Activated CD4-positive, alpha-beta T cell treated with anti-CD3 and anti-CD28 coated beads, Interleukin-10, Interleukin-2, amounts not matched to agents 100 ng/mL and 50 ng/mL, durations not matched to agents 16 hours and 8 hours (primary cell): ENCODE measurements around the gene HNRNPU.

Experiments used
- DNase-seq: peaks from one replicate; pipeline ENCODE4 v3.0.0-alpha.2; 2020

HNRNPU gene

DNA sequence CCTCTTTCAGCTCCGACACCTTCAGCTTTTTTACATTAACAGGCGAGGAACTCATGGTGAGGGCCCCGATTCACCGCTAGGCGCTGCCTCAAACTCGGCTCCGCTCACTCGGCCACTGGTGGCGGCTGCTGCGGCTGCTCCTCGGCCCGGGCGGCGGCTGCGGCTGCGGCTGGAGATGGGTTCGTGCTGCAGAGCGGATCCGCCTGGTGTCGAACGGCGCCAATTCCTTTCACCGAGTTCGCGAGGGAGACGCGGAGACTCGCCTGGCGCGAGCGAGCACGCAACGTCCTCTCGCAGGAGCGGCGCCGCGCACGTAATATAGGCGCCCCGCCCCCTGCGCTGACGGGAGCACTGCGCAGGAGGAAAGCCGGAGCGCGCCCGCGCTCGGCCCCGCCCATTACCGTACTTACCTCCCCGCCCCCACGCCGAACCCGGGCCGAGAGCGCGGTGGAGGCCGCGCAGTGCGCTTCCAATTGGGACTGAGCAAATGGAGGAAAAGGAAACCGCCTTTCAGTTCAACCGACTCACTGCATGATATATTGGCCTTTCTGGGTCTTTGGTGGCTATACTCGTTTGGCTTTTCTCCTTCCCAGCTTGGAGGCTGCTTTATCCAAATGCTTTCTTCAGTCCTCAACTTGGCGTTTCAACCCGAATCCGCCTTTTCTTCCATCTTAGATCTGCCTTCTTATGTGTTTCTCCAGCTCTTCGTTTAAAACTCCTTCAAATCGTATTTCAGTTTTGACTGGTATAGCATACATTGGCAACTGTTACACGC lies at the start of gene HNRNPU:
HNRNPU (minus strand) TSS at position 291 of the 775 bp plus-strand sequence; CDS start at position 55, 236 bp downstream.
- DNase-seq, result peak; percentile 97

DNA sequence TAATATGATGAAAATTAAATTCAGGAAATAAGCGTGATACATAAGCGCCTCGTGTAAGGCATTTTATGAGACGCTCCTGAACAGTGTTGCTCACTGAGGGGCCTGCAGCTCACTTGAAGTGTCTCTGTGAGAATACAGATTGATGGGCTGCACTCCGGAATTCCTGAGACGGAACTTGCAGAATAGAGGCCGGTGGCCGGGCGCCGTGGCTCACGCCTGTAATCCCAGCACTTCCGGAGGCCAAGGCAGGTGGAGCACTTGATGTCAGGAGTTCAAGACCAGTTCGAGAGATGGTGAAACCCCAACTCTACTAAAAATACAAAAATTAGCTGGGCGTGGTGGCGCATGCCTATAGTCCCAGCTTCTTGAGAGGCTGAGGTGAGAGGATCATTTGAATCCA lies 49.5 kb upstream of the HNRNPU start:
- no peak for DNase-seq

DNA sequence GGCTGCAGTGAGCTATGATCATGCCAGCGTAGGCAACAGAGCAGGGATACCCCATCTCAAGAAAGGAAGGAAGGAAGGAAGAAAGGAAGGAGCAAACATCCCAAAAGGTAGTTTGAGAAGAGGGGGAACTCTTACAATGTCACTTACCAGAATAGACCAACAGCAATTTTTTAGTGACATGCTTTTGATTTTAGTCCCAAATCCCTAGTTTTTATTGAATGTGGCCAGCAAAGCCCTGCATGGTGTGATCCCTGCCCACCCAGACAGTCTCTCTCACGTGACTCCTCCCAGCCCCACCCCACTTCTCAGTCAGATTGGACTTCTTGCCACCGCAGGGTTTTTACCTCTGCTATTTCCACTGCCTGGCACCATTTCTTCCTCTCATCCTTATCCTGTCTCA lies 39.8 kb upstream of the HNRNPU start:
- DNase-seq, result no peak

GRCh38 chr1:244901400-244902015 lies 37.2 kb upstream of the HNRNPU start:
- DNase-seq, result no peak

- DNase-seq, result no peak
Measured at GRCh38 chr1:244897476-244898254, 33.3 kb upstream of the HNRNPU start.

DNA sequence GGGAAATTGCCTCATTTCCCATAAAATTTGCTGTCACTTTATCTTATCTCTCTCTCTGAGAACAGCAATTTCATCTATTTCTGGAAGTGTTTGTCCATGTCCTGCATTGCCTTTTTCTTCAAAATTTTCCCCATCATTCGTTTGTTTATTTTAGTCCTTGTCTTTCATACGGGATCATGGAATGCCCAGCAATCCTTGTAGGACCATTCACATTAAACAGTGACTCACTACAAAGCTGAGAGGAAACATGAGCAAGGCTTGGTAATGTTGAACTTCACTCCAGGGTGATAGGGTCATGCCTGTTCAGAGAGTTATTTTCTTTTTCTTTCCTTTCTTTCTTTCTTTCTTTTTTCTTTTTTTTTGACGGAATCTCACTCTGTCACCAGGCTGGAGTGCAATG lies 32.2 kb upstream of the HNRNPU start:
- DNase-seq, result no peak

DNA sequence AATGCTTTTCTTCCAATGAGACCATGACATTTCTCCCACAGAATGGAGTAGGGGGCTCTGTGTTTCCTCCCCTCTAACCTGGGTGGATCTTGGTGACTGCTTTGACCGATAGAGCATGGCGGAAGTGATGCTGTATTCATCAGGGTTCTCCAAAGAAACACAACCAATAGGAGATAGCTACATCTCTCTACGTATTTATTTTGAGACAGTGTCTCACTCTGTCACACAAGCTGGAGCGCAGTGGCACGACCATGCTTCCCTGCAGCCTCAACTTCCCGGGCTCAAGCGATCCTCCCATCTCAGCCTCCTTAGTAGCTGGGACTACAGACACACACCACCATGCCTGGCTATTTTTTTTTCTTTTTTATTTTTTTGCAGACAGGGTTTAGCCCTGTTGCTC lies 29.5 kb upstream of the HNRNPU start:
- DNase-seq, result no peak

DNA sequence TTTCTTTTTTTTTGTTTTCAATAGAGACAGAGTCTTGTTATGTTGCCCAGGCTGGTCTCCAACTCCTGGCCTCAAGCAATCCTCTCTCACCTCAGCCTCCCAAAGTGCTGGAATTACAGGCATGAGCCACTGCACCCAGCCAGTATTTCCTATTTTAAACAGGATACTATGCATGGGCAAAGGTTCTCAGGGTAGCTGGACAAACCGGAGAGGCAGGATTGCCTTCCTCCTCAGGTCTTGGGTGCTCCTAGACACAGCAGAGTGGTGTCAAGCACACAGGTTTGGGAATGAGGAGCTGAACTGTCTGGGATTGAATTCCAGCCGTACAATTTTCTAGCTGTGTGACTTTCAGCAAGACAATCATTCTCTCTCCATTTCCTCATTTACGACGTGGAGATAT lies 22.9 kb upstream of the HNRNPU start:
- no peak for DNase-seq

- DNase-seq, result no peak
Measured at GRCh38 chr1:244881552-244882280, 17.4 kb upstream of the HNRNPU start.

GRCh38 chr1:244878681-244879080 lies 14.3 kb upstream of the HNRNPU start:
- DNase-seq, result no peak

DNA sequence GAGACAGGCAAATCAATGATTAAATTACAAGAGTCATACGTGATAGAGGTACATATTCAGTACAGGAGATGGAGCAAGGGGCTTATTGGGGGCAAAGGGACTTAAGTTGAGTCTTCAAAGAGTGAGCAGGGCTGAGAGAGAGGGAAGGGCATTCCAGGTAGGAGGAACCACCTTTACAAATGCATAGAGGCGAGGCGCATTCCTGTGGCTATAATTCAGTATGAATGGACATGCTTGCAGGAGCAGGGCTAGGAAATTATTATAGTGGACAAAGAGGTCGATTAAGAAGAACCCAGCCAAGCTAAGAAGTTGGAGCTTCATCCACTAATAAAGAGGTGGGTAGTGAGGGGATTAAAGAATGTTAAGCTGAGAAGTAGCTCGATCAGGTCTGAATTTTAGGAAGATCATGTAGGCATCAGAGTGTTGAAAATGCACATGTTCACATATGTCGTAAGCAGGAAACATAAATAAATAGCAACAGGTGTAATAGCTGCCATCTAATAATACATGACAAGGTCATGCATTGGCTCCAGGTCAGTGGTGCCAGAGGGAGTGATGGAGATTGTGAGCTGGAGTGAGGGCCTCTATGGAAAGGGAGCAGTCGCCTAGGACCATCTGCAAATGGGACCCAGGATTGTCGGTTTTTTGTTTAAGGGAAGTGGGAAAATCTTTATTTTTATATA lies 12.0 kb upstream of the HNRNPU start:
- DNase-seq, result no peak

DNA sequence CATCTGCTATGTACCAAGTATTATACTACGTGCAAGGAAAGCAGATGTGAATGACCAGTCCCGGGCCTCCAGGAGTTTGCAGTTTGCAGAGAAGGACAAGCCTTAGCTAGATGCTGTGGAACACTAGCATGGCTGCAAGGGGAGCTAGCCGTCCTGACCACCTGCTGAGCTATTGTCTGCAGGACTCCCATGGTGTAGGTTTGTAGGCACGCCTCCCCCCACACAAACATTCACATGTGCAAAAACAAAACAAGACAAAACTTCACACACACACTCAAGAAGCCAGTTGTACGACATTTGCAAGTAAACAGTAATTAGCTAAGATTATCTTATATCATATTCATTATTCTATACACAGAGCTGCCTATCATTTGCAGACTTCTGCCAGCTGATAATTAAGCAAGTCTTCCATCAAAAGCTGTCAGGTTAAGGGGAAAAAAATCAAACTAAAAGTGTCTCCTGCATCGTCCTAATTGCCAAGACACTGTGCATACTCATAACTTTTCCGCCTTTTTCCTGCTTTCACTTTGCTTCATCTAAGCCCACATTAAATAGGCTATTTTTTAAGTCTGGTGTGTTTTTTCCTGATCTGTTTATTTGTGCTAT lies 10.7 kb upstream of the HNRNPU start:
- no peak for DNase-seq

DNA sequence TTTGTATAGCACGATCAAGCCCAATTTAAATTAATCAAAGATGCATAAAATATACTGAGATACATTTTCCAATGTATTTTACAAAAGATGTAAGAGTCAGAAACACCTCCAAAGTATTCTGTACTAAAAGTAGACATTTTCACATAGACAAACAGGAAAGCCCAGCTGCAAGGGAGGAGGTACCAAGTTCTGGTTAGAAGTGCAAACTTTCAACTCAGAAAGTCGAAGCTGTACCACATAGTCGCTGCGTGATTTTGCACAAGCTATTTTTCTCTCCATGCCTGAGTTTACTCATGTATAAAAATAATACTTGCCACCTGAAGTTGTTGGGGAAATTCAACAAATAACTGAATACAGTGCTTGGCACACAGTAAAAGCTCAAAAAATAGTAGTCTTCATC lies 5.6 kb upstream of the HNRNPU start:
- no peak for DNase-seq

GRCh38 chr1:244869364-244869827 lies 5.1 kb upstream of the HNRNPU start:
- no peak for DNase-seq

DNA sequence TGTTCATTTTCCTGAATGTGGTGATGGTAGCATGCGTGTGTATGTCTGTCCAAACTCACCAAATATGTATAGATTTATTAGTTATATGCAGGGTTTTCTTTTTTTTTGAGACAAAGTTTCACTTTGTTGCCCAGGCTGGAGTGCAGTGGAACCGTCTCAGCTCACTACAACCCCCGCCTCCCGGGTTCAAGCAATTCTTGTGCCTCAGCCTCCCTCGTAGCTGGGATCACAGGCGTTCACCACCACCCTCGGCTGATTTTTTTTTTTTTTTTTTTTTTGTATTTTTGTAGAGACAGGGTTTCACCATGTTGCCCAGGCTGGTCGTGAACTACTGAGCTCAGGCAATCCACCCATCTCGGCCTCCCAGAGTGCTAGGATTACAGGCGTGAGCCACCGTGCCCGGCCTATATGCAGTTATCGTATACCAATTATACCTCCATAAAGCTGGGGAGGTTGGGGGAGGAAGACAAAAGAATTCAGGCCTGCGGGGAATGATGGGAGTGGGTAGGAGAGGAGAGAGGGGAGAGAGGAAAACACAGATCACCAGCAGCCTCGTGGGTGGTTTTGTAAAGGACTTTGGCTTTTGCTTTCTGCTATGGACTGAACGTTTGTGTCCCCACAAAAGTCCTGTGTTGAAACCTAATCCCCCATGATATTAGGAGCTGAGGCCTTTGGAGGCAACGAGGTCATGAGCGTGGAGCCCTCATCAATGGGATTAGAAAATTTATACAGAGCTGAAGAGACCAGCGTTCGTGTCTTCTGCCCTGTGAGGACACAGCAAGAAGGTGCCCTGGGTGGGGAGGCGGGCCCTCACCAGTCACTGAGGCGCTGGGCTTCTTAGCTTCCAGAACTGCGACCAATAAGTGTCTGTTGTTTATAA lies 4.4 kb upstream of the HNRNPU start:
- DNase-seq, result no peak

- DNase-seq, result no peak
Measured at GRCh38 chr1:244866355-244866754, 2.0 kb upstream of the HNRNPU start.

GRCh38 chr1:244865820-244866219 lies 1.5 kb upstream of the HNRNPU start:
- no peak for DNase-seq

- no peak for DNase-seq
Measured at GRCh38 chr1:244865028-244865371, 657 bp upstream of the HNRNPU start.

GRCh38 chr1:244863491-244864252 lies 671 bp downstream of the HNRNPU start:
- DNase-seq, result peak; percentile 17
